Motor neuron (in vitro differentiated cells): Measurements from ENCODE around the gene HCFC1R1. TPM values are rescaled to one million over a fixed set of nuclear protein-coding genes. Genes with fewer than 3 reads are reported as not detected.

Experiments used
- ATAC-seq, 8 experiments: fragments of 200-7000 bp; cut with Tn5 transposase; replicated peaks in 6 of 8; 2 replicates each; pipeline ENCODE4 v1.8.0; 2021; ENCODE audit warnings: mild to moderate bottlenecking in 8 of 8, moderate library complexity in 8 of 8
- H3K27ac ChIP-seq, 2 donors: fragments of 250-450 bp; sonication (Bioruptor Pico); 2 replicates each; pipeline ENCODE4 v1.9.0; 2021; ENCODE audit warnings: antibody characterized with exemption in 2 of 2, mild to moderate bottlenecking in 2 of 2, moderate library complexity in 1 of 2
- H3K4me1 ChIP-seq, 2 donors: fragments of 250-450 bp; sonication (Bioruptor Pico); replicated peaks in 1 of 2; 2 replicates each; pipeline ENCODE4 v1.6.1; 2021; ENCODE audit warnings: antibody characterized with exemption in 2 of 2, mild to moderate bottlenecking in 2 of 2, moderate library complexity in 1 of 2
- H3K4me3 ChIP-seq, 5 donors: fragments of 250-450 bp; sonication (Bioruptor Pico); 2 replicates each; pipeline ENCODE4 v1.9.0; 2021; ENCODE audit warnings: antibody characterized with exemption in 5 of 5, mild to moderate bottlenecking in 5 of 5, moderate library complexity in 4 of 5
- WGBS, 10 experiments: fragments of 450-650 bp; shearing (Covaris generic); methylation state at CpG; one replicate each; pipeline ENCODE4 v1.0.0; 2022; 5-methylcytosine and 5-hydroxymethylcytosine counted together
- in situ Hi-C, 9 experiments: fragments of 400-800 bp; cut with MboI; loops; one replicate each; pipeline ENCODE4 v1.15.0; 2021; ENCODE audit warnings: low sequenced_read_pairs in 9 of 9, low pct_unique_long_range_greater_than_20kb in 2 of 9; ENCODE audit not compliant: unreplicated experiment in 9 of 9
- total RNA-seq, 8 experiments: library from RNA; unstranded; fragments of 300-600 nt; gene quantifications; 2 replicates each; pipeline versions ENCODE4 v1.2.3 to v1.2.4, GENCODE V29; 2022

HCFC1R1 gene
- total RNA-seq, 8 experiments from 2014 or later: 30.2 to 71.4 (median 40.8) TPM

GRCh38 chr16:3038256-3038655 is 14.5 kb upstream of the HCFC1R1 start:
- Histone ChIP-seq H3K4me3 (no peak overlapping the region), H3K27ac (no peak overlapping the region), H3K4me1 (no peaks in the 10 kb centered on the region)
- 8 to 50% methylated on average over 1 to 2 of the region's 11 CpGs; no CpG with 5 or more reads in 8 of the 10 experiments for WGBS, 10 experiments
- peak in 4 of 8 experiments; percentile 12 to 32 (median 22) for ATAC-seq
- in situ Hi-C loops: loop anchor here in 1 of 9 experiments (25.0 kb wide), 1 partner anchor 99 kb away; the partner anchor contains the start of gene ZNF213

- ATAC-seq: peak in 2 of 8 experiments; percentile 7 to 9
- Histone ChIP-seq H3K27ac (no peak within 1 kb of the TSS), H3K4me1 (no peaks in the 10 kb centered on the region), H3K4me3 (no peak within 1 kb of the TSS)
- in situ Hi-C loops: loop anchor here in 1 of 9 experiments (25.0 kb wide), 1 partner anchor 100 kb away; the partner anchor contains the start of gene ZNF213
- 10 to 100% (median 51%) methylated on average over 1 to 6 of the region's 44 CpGs; no CpG with 5 or more reads in 4 of the 10 experiments for WGBS, 10 experiments
These were observed 13.1 kb upstream of the HCFC1R1 start, which contains the start of gene BICDL2 for GRCh38 chr16:3036726-3037315. Gene BICDL2 (minus strand): TSS chr16:3036944. CDS start chr16:3035496, 1,448 bp downstream.

- in situ Hi-C loops: loop anchor here in 1 of 9 experiments (25.0 kb wide), 1 partner anchor 101 kb away; the partner anchor contains the start of gene ZNF213
- Histone ChIP-seq H3K27ac (no peak overlapping the region), H3K4me3 (no peak overlapping the region), H3K4me1 (no peaks in the 10 kb centered on the region)
- ATAC-seq: peak in 6 of 8 experiments; percentile 10 to 23 (median 16)
- WGBS, 10 experiments: 10% methylated on average over 2 of the region's 40 CpGs; no CpG with 5 or more reads in 9 of the 10 experiments
These were observed 12.4 kb upstream of the HCFC1R1 start for GRCh38 chr16:3035972-3036725.

GRCh38 chr16:3035289-3035971 is 11.7 kb upstream of the HCFC1R1 start:
- in situ Hi-C loops: loop anchor here in 1 of 9 experiments (25.0 kb wide), 1 partner anchor 102 kb away; the partner anchor contains the start of gene ZNF213

DNA sequence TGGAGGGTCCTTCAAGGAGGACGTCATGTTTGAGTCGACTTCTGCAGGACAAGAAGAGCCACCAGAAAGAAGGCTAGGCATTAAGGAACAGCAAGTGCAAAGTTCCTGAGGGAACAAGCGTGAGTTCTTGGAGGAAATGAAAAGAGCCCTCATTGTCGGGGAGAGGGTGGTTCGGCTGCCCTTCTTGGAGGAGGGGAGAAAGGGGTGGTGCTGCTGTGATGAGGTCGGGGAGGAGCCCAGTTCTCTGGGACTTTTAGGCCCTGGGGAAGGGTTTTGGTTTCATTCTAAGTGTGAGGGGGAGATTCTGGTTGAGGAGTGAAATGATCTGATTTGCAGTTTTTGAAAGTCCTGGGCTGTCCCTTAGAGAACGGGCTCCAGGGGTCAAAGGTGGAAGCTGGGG is 8.9 kb upstream of the HCFC1R1 start:
- ATAC-seq: no peak
- 0 to 90% (median 31%) methylated on average over 1 to 4 of the region's 7 CpGs; no CpG with 5 or more reads in 3 of the 10 experiments for WGBS, 10 experiments
- Histone ChIP-seq H3K27ac (no peak overlapping the region), H3K4me3 (no peak overlapping the region), H3K4me1 (peaks cover 3 to 9% of the 10 kb centered on the region in 2 donors)
- in situ Hi-C loops: loop anchor here in 1 of 9 experiments (25.0 kb wide), 1 partner anchor 105 kb away; the partner anchor contains the start of gene ZNF213

More at GRCh38 chr16:3035289-3035971, 11.7 kb upstream of the HCFC1R1 start:
- Histone ChIP-seq H3K27ac (no peak overlapping the region), H3K4me3 (no peak overlapping the region), H3K4me1 (no peaks in the 10 kb centered on the region)
- ATAC-seq: no peak
- WGBS, 10 experiments: 20 to 100% (median 60%) methylated on average over 1 to 11 of the region's 19 CpGs; no CpG with 5 or more reads in 5 of the 10 experiments

- no peak for ATAC-seq
- 45 to 100% (median 60%) methylated on average over 1 to 14 of the region's 33 CpGs; no CpG with 5 or more reads in 5 of the 10 experiments for WGBS, 10 experiments
- Histone ChIP-seq H3K4me1 (peaks cover 3 to 9% of the 10 kb centered on the region in 2 donors), H3K27ac (no peak overlapping the region), H3K4me3 (no peak overlapping the region)
- in situ Hi-C loops: loop anchor here in 1 of 9 experiments (25.0 kb wide), 1 partner anchor 107 kb away; the partner anchor contains the start of gene ZNF213
These were observed 6.8 kb upstream of the HCFC1R1 start for GRCh38 chr16:3030222-3031212.

- in situ Hi-C loops: loop anchor here in 1 of 9 experiments (25.0 kb wide), 1 partner anchor 108 kb away; the partner anchor contains the start of gene ZNF213
- H3K27ac ChIP-seq: peak overlapping the region in 1 of 2 donors; percentile 28
- peak in 5 of 8 experiments; percentile 5 to 45 (median 32) for ATAC-seq
- peaks cover 3 to 9% of the 10 kb centered on the region in 2 donors for H3K4me1 ChIP-seq
- 0 to 72% (median 22%) methylated on average over 1 to 21 of the region's 59 CpGs; no CpG with 5 or more reads in 5 of the 10 experiments for WGBS, 10 experiments
- peak overlapping the region in 1 of 5 donors; percentile 25 for H3K4me3 ChIP-seq
These were observed 5.9 kb upstream of the HCFC1R1 start for GRCh38 chr16:3029491-3030221.

GRCh38 chr16:3028716-3029319 is 5.1 kb upstream of the HCFC1R1 start:
- H3K4me3 ChIP-seq: peak overlapping the region in 4 of 5 donors; percentile 10 to 27 (median 19)
- H3K4me1 ChIP-seq: peaks cover 3 to 9% of the 10 kb centered on the region in 2 donors
- in situ Hi-C loops: loop anchor here in 1 of 9 experiments (25.0 kb wide), 1 partner anchor 108 kb away; the partner anchor contains the start of gene ZNF213
- peak in 3 of 8 experiments; percentile 12 to 38 (median 33) for ATAC-seq
- WGBS, 10 experiments: 40 to 87% methylated on average over 1 to 2 of the region's 15 CpGs; no CpG with 5 or more reads in 8 of the 10 experiments
- H3K27ac ChIP-seq: peak overlapping the region in 1 of 2 donors; percentile 58

DNA sequence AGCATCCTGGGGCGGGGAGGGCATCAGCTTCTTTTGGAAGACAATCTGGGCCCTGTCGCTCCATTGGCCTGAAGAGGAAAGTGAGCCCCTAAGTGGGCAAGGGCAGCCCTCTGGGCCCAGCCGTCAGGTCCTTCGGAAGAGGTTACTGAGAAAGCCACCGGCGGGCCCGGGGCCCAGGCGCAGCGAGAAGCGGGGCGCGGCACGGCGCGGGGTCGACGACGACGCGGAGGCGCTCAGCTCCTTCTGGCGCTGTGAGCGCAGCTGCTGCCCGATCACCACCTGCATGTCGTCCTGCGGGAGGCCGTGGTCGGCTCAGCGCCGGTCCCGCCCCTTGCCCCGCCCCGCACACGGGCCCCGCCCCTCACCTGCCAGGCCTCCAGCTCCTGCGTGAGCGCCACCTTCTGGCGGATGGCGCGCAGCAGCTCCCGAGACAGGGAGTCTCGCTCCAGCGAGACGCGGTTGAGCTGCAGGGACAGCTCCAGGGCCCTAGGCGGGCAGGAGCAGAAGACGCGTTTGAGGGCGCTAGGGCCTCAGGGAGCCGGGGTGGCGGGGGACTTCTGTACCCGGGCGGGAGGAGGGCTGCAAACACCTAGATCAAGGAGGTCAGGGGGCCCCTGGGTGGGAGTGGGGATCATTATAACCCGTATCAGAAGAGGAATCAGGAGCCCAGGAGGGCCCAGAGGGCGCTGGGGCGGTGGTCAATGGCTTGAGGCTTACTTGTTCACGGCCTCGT is 4.4 kb upstream of the HCFC1R1 start:
- H3K27ac ChIP-seq: peak overlapping the region in 1 of 2 donors; percentile 58
- in situ Hi-C loops: loop anchor here in 1 of 9 experiments (25.0 kb wide), 1 partner anchor 109 kb away; the partner anchor contains the start of gene ZNF213
- 10 to 83% (median 60%) methylated on average over 1 to 9 of the region's 58 CpGs; no CpG with 5 or more reads in 7 of the 10 experiments for WGBS, 10 experiments
- peaks cover 4 to 9% of the 10 kb centered on the region in 2 donors for H3K4me1 ChIP-seq
- peak; percentile 4 to 56 (median 48) for ATAC-seq
- peak overlapping the region; percentile 12 to 29 (median 26) for H3K4me3 ChIP-seq

DNA sequence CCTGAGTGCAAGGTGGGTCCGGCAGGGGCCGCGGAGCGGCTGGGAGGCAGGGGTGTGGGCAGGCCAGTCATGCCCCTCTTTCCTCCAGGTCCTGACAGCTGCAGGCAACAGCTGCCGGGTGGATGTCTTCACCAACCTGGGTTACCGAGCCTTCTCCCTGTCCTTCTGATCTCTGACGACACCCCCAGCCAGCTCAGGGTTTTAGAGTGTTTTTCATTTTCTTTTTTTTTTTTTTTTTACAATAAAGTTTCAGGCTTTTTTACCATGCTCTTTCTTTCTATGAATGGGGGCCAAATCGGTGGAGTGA is 3.7 kb upstream of the HCFC1R1 start:
- Histone ChIP-seq H3K4me1 (peaks cover 11 to 15% of the 10 kb centered on the region in 2 donors), H3K27ac (no peak overlapping the region), H3K4me3 (no peak overlapping the region)
- in situ Hi-C loops: loop anchor here in 1 of 9 experiments (25.0 kb wide), 1 partner anchor 110 kb away; the partner anchor contains the start of gene ZNF213
- ATAC-seq: no peak
- WGBS, 10 experiments: 50 to 94% (median 88%) methylated on average over 1 to 6 of the region's 8 CpGs; no CpG with 5 or more reads in 2 of the 10 experiments
